Neutrophil (primary cell): ENCODE results near the gene PPP3R1.

Experiments used
- H3K27ac ChIP-seq: fragments of 200-600 bp; sonication (generic); 2 replicates; pipeline ENCODE4 v1.5.1; 2016; ENCODE audit warnings: mild to moderate bottlenecking, moderate library complexity
- H3K27me3 ChIP-seq: fragments of 200-600 bp; sonication (generic); 2 replicates; pipeline ENCODE4 v1.6.0; 2016; ENCODE audit warnings: mild to moderate bottlenecking
- H3K36me3 ChIP-seq: fragments of 200-600 bp; sonication (generic); 2 replicates; pipeline ENCODE4 v1.5.1; 2017
- H3K4me1 ChIP-seq, 2 experiments: fragments of 200-600 bp in 1 of 2; sonication (generic) in 1 of 2; 1 replicate in 1 of 2; 2 replicates in 1 of 2; pipeline versions ENCODE4 v1.5.1 to v1.6.1; 2013 to 2016; ENCODE audit warnings: low read depth in 1 of 2, low read length in 1 of 2, mild to moderate bottlenecking in 1 of 2, moderate library complexity in 1 of 2; ENCODE audit not compliant: control insufficient read depth in 1 of 2, insufficient read depth in 1 of 2
- H3K4me3 ChIP-seq, 2 experiments: fragments of 200-600 bp in 1 of 2; sonication (generic) in 1 of 2; 1 replicate in 1 of 2; 2 replicates in 1 of 2; pipeline ENCODE4 v1.5.1; 2013 to 2016; ENCODE audit warnings: low read depth in 1 of 2, low read length in 1 of 2, mild to moderate bottlenecking in 1 of 2, moderate library complexity in 1 of 2
- H3K9me3 ChIP-seq: fragments of 200-600 bp; sonication (generic); 2 replicates; pipeline ENCODE4 v1.5.1; 2016
- TF ChIP-seq, protein P1 (sequence below): fragments of 200-600 bp; sonication (generic); IDR thresholded peaks from 2 replicates; pipeline ENCODE4 v1.5.1; 2016; ENCODE audit warnings: antibody characterized with exemption

PPP3R1 gene

DNA sequence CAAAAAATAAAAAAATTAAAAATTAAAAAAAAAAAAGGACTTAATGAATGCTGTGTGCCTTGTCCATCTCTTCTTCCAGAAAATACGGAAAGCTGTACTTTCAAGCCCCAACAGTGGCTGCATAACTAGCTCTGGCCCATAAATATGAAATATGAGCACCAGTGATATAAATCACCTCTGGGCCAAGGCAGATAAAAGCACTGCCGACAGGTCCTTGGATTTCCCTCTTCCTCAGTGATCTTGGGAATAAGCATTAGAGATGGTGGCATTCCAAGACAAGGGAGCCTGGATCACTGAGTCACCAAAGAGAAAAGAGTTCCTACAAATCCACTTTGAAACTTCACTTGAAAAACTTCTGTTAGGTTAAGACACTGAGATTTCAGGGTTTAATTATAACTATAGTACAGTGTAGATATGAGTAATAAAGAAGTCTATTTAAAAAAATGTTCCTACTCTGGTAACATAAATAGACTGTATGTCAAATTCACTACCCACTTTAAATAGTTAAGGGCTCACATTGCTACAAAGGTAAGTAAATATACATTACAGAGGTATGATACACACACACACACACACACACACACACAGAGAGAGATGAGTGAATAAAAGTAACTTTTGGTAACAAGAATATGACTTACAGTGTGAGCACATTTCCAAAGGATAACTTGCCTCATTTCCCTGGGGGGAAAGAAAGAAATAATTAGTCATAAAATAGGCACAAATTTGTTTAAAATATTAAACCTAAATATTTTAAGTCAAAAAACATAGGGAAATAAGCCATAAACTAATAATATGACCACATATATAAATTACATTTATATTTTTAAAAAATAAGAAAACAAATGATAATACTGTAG lies 35.6 kb downstream of the PPP3R1 start:
- Histone ChIP-seq H3K4me3 (no peak overlapping the region), H3K27me3 (no peaks in the 10 kb centered on the region), H3K27ac (no peak overlapping the region), H3K9me3 (no peaks in the 10 kb centered on the region), H3K4me1 (peaks cover 0 to 11% of the 10 kb centered on the region in 2 experiments), H3K36me3 (peaks cover 15% of the 10 kb centered on the region)
- TF ChIP-seq, protein P1, sequence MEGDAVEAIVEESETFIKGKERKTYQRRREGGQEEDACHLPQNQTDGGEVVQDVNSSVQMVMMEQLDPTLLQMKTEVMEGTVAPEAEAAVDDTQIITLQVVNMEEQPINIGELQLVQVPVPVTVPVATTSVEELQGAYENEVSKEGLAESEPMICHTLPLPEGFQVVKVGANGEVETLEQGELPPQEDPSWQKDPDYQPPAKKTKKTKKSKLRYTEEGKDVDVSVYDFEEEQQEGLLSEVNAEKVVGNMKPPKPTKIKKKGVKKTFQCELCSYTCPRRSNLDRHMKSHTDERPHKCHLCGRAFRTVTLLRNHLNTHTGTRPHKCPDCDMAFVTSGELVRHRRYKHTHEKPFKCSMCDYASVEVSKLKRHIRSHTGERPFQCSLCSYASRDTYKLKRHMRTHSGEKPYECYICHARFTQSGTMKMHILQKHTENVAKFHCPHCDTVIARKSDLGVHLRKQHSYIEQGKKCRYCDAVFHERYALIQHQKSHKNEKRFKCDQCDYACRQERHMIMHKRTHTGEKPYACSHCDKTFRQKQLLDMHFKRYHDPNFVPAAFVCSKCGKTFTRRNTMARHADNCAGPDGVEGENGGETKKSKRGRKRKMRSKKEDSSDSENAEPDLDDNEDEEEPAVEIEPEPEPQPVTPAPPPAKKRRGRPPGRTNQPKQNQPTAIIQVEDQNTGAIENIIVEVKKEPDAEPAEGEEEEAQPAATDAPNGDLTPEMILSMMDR: no peak

- Histone ChIP-seq H3K4me3 (no peak overlapping the region), H3K9me3 (no peaks in the 10 kb centered on the region), H3K27ac (no peak overlapping the region), H3K27me3 (no peaks in the 10 kb centered on the region), H3K36me3 (peaks cover 15% of the 10 kb centered on the region), H3K4me1 (peaks cover 0 to 11% of the 10 kb centered on the region in 2 experiments)
- TF ChIP-seq, protein P1: no peak
Observed at GRCh38 chr2:68214381-68214780, 38.0 kb downstream of the PPP3R1 start.

DNA sequence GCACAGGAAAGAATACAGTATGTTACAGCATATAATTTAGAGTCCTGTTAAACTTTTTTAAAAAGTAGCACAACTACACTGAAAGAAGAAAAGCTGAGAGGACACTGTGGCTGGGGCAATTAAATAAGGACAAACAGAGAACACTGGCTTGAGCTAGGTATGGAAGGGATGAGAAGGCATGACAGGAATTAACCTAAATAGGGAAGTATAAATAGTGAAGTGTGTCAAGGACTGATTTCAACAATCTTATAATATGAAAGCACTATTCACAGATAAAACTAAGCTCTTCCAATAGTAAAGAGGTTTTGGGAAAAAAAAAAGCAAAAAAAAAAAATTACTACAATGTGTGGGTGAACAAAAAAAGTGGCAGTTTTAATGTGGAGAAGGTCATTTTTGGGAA lies 45.5 kb downstream of the PPP3R1 start:
- peak overlapping the region; percentile 61 for H3K27ac ChIP-seq
- H3K4me1 ChIP-seq: peaks cover 13 to 32% of the 10 kb centered on the region in 2 experiments
- H3K36me3 ChIP-seq: peaks cover 8% of the 10 kb centered on the region
- no peak overlapping the region for H3K4me3 ChIP-seq
- no peaks in the 10 kb centered on the region for H3K9me3 ChIP-seq
- H3K27me3 ChIP-seq: no peaks in the 10 kb centered on the region
- TF ChIP-seq, protein P1: no peak

DNA sequence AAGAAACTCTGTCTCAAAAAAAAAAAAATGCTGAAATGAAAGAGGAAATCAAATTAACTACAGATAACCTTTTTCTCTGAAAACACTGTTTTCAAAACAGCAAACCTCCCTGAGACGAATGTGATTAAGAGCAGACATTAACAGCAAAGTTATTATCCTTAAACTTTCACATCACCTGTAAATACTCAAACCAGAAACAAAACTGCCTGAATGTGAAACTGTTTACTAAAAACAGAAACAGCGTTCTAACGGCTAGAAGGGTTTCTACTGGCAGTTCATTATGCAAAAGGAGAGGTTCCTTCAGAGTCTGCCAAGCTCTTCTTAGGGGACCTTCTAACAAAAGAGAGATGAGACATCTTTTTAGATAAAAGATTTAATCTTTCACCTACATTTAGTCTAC lies 48.7 kb downstream of the PPP3R1 start:
- TF ChIP-seq, protein P1: no peak
- H3K4me1 ChIP-seq: peaks cover 24 to 52% of the 10 kb centered on the region in 2 experiments
- H3K27ac ChIP-seq: peak overlapping the region; percentile 68
- no peaks in the 10 kb centered on the region for H3K27me3 ChIP-seq
- H3K4me3 ChIP-seq: no peak overlapping the region
- H3K9me3 ChIP-seq: no peaks in the 10 kb centered on the region
- H3K36me3 ChIP-seq: peaks cover 7% of the 10 kb centered on the region

- Histone ChIP-seq H3K36me3 (peaks cover 1% of the 10 kb centered on the region), H3K27me3 (no peaks in the 10 kb centered on the region), H3K4me1 (peaks cover 21 to 36% of the 10 kb centered on the region in 2 experiments), H3K9me3 (no peaks in the 10 kb centered on the region), H3K27ac (peak overlapping the region; percentile 74), H3K4me3 (no peak overlapping the region)
- TF ChIP-seq, protein P1: no peak
Observed at GRCh38 chr2:68200157-68200787, 52.1 kb downstream of the PPP3R1 start.
